Natural killer cell treated with Interleukin-12 subunit alpha and Interleukin-12 subunit beta and Interleukin-15 and Interleukin-18, amount 100 ng/mL, for 72 hours (primary cell): ENCODE results near the gene IFNB1. TPM values are rescaled to one million over a fixed set of nuclear protein-coding genes. Genes with fewer than 3 reads are reported as not detected.

Experiments
- ATAC-seq, 2 donors: fragments of 150-1000 bp; cut with Tn5 transposase in 1 of 2; sonication (Bioruptor Pico), chemical (Tn5 transposase) in 1 of 2; 2 replicates each; pipeline ENCODE4 v1.10.0; 2021
- DNase-seq: peaks from one replicate; pipeline ENCODE4 v3.0.0; 2022; ENCODE audit warnings: low spot score
- H3K27ac Mint-ChIP-seq, 2 donors: 1 replicate in 1 of 2; 2 replicates in 1 of 2; pipeline ENCODE4 v1.8.0; 2022; ENCODE audit warnings: mixed read lengths in 2 of 2, mild to moderate bottlenecking in 1 of 2, moderate library complexity in 1 of 2
- H3K27me3 Mint-ChIP-seq, 2 donors: 1 replicate in 1 of 2; 2 replicates in 1 of 2; pipeline ENCODE4 v1.8.0; 2022; ENCODE audit warnings: mixed read lengths in 2 of 2
- H3K36me3 Mint-ChIP-seq: one replicate; pipeline ENCODE4 v1.8.0; 2022; ENCODE audit warnings: mixed read lengths
- H3K4me1 Mint-ChIP-seq, 2 donors: 1 replicate in 1 of 2; 2 replicates in 1 of 2; pipeline ENCODE4 v1.8.0; 2022; ENCODE audit warnings: low read depth in 2 of 2, mixed read lengths in 2 of 2, mild to moderate bottlenecking in 1 of 2
- H3K4me3 Mint-ChIP-seq: one replicate; pipeline ENCODE4 v1.8.0; 2022; ENCODE audit warnings: mixed read lengths
- H3K9me3 Mint-ChIP-seq: 2 replicates; pipeline ENCODE4 v1.8.0; 2022; ENCODE audit warnings: mixed read lengths
- total RNA-seq, 2 donors: library from RNA; stranded (reverse); gene quantifications; one replicate each; pipeline ENCODE4 v1.2.3, GENCODE V29; 2022

Gene IFNB1
- total RNA-seq: not detected

DNA sequence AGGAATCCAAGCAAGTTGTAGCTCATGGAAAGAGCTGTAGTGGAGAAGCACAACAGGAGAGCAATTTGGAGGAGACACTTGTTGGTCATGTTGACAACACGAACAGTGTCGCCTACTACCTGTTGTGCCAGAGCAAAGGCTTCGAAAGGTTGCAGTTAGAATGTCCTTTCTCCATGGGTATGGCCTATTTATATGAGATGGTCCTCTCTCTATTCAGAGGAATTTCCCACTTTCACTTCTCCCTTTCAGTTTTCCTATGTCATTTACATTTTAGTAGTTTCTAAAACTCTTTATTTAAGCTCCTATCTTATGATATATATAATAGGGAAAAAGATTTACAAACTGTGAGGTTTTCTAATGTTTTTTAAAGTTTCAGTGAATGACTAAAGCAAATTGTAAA lies at the start of gene IFNB1:
TSS of gene IFNB1 (minus strand) at position 162 of the 400 bp plus-strand sequence. CDS start at position 89, 73 bp downstream.
- no peaks in the 10 kb centered on the region for H3K36me3 Mint-ChIP-seq
- no peak for DNase-seq
- H3K9me3 Mint-ChIP-seq: no peaks in the 10 kb centered on the region
- no peaks in the 10 kb centered on the region for H3K27me3 Mint-ChIP-seq
- ATAC-seq: no peak
- H3K4me3 Mint-ChIP-seq: no peak within 1 kb of the TSS
- peak within 1 kb of the TSS in 1 of 2 donors; percentile 12 for H3K27ac Mint-ChIP-seq
- peaks cover 17 to 20% of the 10 kb centered on the region in 2 donors for H3K4me1 Mint-ChIP-seq

DNA sequence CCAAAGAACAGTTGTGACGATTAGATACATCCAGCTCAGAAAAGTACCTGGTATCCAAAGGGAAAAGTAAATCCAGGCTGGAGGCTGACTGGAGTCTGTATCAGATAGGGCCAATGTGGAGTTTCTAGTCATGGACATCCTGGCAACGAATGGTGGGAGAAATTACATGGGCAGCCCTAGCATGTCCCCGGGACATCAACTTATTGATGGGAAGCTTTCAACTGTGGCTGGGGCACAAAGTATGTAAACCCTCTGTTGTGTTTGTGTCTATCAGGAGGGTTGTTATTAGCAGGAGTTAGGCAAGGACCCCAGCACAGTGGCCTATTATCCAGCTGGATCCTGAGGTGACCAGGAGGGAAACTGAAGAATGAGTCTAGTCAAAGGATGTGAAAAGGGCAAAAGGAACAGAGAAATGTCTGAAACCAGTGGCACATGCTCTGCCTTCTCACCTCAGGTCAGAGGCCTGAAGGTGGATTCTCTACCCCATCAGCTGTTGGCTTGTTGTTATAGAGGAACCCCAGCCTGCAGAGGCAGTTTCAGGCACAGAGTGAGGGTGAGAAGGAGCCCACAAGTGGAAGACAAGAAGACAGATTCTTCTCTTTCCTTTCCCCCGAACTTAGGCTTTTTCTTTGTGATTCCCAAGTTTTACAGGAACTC lies 44.0 kb upstream of the IFNB1 start:
- Mint-ChIP-seq H3K4me3 (no peak overlapping the region), H3K4me1 (peaks cover 6 to 8% of the 10 kb centered on the region in 2 donors), H3K36me3 (no peaks in the 10 kb centered on the region), H3K27me3 (peaks cover 21 to 22% of the 10 kb centered on the region in 2 donors), H3K27ac (no peak overlapping the region), H3K9me3 (no peaks in the 10 kb centered on the region)
- ATAC-seq: peak in 1 of 2 donors; percentile 49
- DNase-seq: no peak

DNA sequence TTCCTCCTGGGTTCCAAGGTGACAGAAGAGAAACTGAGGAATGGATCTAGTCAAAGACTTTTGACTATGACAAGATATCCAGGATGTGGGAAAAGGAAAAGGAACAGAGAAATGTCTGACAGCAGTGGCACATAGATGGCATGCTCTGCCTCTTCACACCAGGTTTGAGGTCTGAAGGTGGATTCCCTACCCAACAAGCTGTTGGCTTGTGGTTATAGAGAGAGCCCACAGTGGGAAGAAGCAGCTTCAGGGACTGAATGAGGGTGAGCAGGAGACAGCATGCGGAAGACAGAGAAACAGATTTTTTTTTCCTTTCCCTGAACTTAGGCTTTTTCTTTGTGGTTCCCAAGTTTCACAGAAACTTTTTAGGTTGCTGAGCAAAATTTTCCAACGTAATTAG lies 43.3 kb upstream of the IFNB1 start:
- DNase-seq: no peak
- peak in 1 of 2 donors; percentile 67 for ATAC-seq
- H3K27me3 Mint-ChIP-seq: peaks cover 18 to 27% of the 10 kb centered on the region in 2 donors
- H3K4me3 Mint-ChIP-seq: no peak overlapping the region
- no peaks in the 10 kb centered on the region for H3K9me3 Mint-ChIP-seq
- no peaks in the 10 kb centered on the region for H3K36me3 Mint-ChIP-seq
- peaks cover 6 to 8% of the 10 kb centered on the region in 2 donors for H3K4me1 Mint-ChIP-seq
- no peak overlapping the region for H3K27ac Mint-ChIP-seq

DNA sequence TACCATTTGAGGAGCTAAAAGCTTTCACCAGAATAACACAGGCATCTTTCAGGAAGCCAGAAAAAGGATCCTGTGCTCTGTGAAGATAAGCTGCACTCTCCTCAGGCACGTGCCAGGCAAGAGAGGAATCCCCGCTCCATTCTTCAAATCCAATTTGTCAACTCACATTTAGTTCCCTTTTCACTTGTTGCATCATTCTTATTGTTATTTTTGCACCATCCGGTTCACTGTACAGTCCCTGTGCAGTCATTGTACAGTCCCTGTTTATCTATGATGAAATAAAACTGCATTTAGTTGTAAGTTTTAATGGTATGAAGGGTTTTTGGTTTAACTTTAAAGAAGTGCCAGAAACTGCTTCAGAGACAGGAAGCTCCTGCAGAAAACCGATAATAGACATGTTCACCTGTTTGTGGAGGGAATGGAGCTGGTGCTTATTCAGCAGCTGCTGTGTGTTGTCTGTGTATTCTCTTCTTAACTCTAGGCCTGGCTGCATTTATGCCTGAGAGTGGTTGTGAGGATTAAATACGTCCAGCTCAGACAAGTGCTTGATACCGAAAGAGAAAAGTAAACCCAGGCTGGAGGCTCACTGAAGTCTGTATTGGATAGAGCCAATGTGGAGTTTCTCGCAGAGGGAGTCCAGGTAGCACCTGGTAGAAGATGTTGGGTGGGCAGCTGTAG lies 41.5 kb upstream of the IFNB1 start:
- Mint-ChIP-seq H3K27ac (no peak overlapping the region), H3K9me3 (no peaks in the 10 kb centered on the region), H3K4me3 (no peak overlapping the region), H3K36me3 (no peaks in the 10 kb centered on the region), H3K4me1 (peaks cover 6 to 8% of the 10 kb centered on the region in 2 donors), H3K27me3 (peaks cover 17 to 28% of the 10 kb centered on the region in 2 donors)
- no peak for DNase-seq
- ATAC-seq: no peak

DNA sequence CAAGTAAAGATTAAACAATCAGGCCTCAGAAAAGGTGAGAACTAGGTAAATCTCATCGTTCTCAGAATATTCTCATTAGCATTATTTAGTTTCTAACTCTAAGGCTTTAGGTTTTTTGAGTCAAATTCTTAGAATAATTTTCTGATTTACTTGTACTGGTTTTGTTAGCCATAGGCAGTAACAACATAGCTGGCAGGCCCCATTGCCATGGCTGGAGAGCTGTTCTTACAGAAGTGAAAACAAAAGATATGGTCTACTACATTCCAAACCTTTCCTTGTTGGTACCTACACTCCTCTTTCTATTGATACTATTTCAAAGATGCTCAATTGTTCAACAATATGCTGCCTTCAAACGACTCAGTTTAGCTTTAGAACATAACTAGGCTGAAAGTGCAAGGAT lies 36.6 kb upstream of the IFNB1 start:
- no peak for ATAC-seq
- DNase-seq: no peak
- Mint-ChIP-seq H3K4me1 (peaks cover 2 to 3% of the 10 kb centered on the region in 2 donors), H3K27ac (no peak overlapping the region), H3K9me3 (no peaks in the 10 kb centered on the region), H3K27me3 (peaks cover 8 to 25% of the 10 kb centered on the region in 2 donors), H3K4me3 (no peak overlapping the region), H3K36me3 (no peaks in the 10 kb centered on the region)

DNA sequence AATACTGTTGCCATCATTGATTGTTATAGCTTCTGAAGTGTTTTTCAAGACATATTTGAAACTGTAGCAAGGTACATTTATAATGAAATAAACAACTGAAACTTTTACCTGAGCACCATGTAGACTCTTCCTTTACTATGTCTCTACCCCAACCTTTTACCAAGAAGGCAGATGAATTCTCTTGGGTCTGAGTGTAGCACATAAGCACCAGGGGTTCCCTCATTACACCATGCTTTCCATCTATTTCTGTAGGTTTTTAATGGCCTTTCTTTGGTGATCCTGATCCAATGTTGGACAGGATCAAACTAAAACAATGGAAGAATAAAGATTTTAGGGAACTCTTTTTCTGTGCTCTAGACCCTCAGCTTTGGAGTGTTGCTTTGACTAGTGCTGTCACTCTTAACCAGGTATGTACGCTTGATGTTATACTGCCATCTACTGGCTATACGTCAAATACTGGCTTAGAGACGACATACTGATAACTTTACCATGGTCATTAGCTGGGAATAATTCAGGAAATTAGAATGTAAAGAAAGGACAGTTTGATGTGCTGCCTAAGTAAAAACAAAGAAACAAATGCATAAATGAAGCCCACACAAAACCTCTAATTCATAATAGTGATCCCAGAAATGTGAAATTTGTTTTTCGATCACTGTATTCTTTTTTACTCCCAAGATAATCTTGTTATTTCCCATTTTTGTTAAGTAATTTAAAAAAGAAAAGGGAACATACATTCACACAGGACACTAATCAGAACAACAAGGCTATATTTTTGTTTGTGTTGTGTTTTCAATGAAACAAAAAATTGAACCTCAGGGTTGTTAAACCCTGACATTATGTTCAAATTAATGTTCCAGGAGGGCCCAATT lies 33.2 kb upstream of the IFNB1 start:
- ATAC-seq (peak; percentile 68 to 78), DNase-seq (no peak)
- no peaks in the 10 kb centered on the region for H3K36me3 Mint-ChIP-seq
- no peak overlapping the region for H3K27ac Mint-ChIP-seq
- no peaks in the 10 kb centered on the region for H3K9me3 Mint-ChIP-seq
- H3K4me1 Mint-ChIP-seq: peaks cover 0 to 2% of the 10 kb centered on the region in 2 donors
- H3K4me3 Mint-ChIP-seq: no peak overlapping the region
- H3K27me3 Mint-ChIP-seq: peaks cover 2 to 7% of the 10 kb centered on the region in 2 donors

DNA sequence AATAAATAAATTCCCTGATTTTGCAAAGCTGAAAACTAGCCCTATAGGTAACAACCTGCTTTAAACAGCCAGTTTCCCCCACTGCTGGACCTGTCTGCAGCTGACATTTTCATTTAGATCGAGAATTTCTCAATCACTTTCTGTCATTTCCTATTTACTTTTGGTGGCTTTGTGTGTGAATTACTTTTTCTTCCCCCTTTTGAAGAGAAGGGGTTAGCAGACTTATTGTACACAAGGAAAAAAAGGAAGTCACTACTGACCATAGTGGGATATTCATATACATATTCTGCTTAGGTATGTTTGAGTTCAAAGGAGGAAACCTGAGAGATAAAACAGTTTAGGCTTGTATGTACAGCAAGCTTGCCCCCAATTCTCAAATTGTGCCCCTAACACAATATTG lies 27.0 kb upstream of the IFNB1 start:
- Mint-ChIP-seq H3K27me3 (peaks cover 0 to 8% of the 10 kb centered on the region in 2 donors), H3K4me3 (no peak overlapping the region), H3K9me3 (no peaks in the 10 kb centered on the region), H3K36me3 (no peaks in the 10 kb centered on the region), H3K27ac (no peak overlapping the region), H3K4me1 (peaks cover 5 to 7% of the 10 kb centered on the region in 2 donors)
- ATAC-seq (no peak), DNase-seq (no peak)

DNA sequence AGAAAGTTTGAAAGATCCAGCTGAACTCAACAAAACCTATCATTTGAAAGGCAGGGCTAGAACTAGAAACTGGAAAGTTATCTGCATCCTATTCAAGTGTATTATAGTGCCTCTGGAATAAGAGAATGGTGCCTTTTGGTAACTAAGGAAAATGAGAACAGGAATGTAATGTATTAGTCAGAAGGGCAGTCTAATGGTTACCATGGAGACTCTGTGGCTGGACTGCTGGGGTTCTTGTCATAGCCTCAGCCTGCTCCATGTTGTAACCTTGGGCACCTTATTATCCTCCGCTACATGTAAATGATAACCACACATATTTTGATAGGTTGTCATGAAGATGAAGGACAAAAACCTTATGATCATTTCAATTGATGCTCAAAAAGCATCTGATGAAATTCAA lies 24.6 kb upstream of the IFNB1 start:
- no peak for ATAC-seq
- H3K27ac Mint-ChIP-seq: no peak overlapping the region
- H3K36me3 Mint-ChIP-seq: no peaks in the 10 kb centered on the region
- no peak for DNase-seq
- H3K4me1 Mint-ChIP-seq: peaks cover 6 to 9% of the 10 kb centered on the region in 2 donors
- no peak overlapping the region for H3K4me3 Mint-ChIP-seq
- no peaks in the 10 kb centered on the region for H3K9me3 Mint-ChIP-seq
- peaks cover 0 to 8% of the 10 kb centered on the region in 2 donors for H3K27me3 Mint-ChIP-seq

DNA sequence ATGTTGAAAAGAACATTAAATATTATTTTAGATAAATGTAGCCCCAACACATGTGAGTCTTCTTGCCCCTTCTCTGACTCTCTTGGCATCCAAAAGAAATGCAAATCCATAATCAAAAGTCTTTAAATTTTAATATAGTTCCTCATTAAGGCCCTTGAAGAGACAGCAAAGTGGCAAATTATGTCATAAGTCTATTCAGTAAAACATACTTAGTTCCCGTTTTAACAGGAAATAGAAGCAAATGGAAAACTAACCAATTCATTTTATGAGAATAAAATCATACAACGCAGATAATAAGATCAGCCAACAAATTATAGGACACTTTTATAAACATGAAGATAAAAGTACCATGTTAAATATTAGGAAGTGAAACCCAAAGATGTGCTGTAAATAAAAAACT lies 20.1 kb upstream of the IFNB1 start:
- H3K4me3 Mint-ChIP-seq: no peak overlapping the region
- DNase-seq (no peak), ATAC-seq (no peak)
- no peaks in the 10 kb centered on the region for H3K9me3 Mint-ChIP-seq
- no peaks in the 10 kb centered on the region for H3K27me3 Mint-ChIP-seq
- peaks cover 23 to 27% of the 10 kb centered on the region in 2 donors for H3K4me1 Mint-ChIP-seq
- no peaks in the 10 kb centered on the region for H3K36me3 Mint-ChIP-seq
- peak overlapping the region; percentile 80 to 94 for H3K27ac Mint-ChIP-seq

DNA sequence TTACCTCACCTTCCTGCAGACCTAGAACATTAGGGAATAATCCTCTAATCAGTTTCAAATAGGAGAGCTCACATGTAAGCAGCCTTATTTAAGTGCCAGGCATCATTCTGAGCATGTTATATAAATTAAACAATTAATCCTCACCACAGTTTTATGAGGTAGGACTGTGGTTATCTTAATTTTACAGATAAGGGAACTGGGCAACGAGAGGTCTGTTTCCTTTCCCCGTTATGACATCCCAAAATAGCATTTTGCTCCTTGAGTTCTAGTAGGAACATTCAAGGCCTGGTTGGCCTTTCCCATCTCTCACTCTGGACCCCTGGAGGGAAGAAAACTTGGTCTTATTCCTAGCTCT lies 19.1 kb upstream of the IFNB1 start:
- Mint-ChIP-seq H3K27ac (peak overlapping the region; percentile 80 to 94), H3K27me3 (no peaks in the 10 kb centered on the region), H3K9me3 (no peaks in the 10 kb centered on the region), H3K36me3 (no peaks in the 10 kb centered on the region), H3K4me1 (peaks cover 26 to 27% of the 10 kb centered on the region in 2 donors), H3K4me3 (peak overlapping the region; percentile 84)
- no peak for ATAC-seq
- DNase-seq: no peak

DNA sequence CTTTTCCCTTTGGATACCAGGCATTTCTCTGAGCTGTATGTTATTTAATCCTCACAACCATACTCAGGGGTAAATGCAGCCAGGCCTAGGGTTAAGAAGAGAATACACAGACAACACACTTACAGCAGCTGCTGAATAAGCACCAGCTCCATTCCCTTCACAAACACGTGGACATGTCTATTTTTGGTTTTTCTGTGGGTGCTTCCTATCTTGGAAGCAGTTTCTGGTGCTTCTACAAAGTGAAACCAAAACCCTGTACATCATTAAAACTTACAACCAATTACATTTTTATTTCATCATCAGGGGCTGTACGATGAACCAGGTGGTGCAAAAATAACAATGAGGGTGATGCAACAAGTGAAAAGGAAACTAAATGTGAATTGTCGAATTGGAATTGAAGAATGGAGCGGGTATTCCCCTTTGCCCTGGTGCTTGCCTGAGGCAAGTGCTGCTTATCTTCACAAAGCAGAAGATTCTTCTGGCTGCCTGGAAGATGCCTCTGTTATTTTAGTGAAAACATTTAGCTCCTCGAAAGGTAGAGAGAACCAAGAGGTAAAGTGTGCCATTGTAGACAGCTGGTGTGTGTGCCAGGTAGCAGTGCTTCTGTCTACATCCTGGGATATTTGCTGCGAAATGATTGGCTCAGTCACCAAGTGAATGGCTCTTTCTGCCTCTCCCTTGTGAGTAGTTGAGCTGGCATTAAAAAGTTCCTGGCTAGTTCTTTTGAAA lies 18.6 kb upstream of the IFNB1 start:
- ATAC-seq (peak; percentile 90 to 93), DNase-seq (peak; percentile 68)
- Mint-ChIP-seq H3K27ac (peak overlapping the region; percentile 80 to 94), H3K9me3 (no peaks in the 10 kb centered on the region), H3K4me1 (peaks cover 27 to 29% of the 10 kb centered on the region in 2 donors), H3K36me3 (no peaks in the 10 kb centered on the region), H3K4me3 (peak overlapping the region; percentile 84), H3K27me3 (no peaks in the 10 kb centered on the region)

DNA sequence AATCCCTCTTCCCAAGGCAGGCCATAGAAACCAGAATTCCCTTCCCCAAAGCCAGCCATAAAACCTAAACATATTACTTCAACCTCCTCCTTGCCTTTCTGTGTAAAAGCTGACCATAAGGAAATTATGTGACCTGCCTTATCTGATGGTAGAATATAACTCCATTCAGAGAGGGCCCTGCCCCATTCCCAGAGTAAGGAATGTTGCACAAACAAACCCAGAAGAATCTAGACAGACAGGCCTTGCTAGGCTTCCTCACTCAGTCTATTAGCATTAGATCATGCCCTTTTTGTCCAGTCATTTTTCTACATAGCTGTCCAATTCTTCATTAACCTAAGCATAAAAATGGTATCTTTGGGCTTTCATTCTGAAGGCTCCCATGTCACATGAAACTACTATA lies 17.8 kb upstream of the IFNB1 start:
- Mint-ChIP-seq H3K27ac (peak overlapping the region; percentile 80 to 94), H3K4me1 (peaks cover 22 to 24% of the 10 kb centered on the region in 2 donors), H3K27me3 (no peaks in the 10 kb centered on the region), H3K9me3 (no peaks in the 10 kb centered on the region), H3K36me3 (no peaks in the 10 kb centered on the region), H3K4me3 (peak overlapping the region; percentile 84)
- no peak for ATAC-seq
- no peak for DNase-seq

DNA sequence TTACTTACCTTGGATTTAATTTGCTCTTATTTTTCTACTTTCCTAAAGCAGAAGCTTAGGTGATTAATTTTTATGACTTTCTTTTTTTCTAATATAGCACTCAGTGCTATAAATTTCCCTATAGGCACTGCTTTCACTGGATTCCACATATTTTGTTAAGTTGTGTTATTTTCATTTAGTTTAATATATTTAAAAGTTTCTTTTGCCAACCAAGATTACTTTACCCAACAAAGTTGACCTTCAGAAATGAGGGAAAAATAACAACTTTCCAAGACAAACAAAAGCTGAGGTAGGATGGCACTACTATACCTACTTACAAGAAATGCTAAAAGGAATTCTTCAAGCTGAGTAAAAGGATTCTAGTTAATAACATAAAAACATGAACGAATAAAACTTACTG lies 8.8 kb upstream of the IFNB1 start:
- DNase-seq (no peak), ATAC-seq (no peak)
- no peaks in the 10 kb centered on the region for H3K36me3 Mint-ChIP-seq
- H3K4me3 Mint-ChIP-seq: no peak overlapping the region
- H3K27me3 Mint-ChIP-seq: no peaks in the 10 kb centered on the region
- peaks cover 7% of the 10 kb centered on the region in 2 donors for H3K4me1 Mint-ChIP-seq
- H3K9me3 Mint-ChIP-seq: no peaks in the 10 kb centered on the region
- no peak overlapping the region for H3K27ac Mint-ChIP-seq
